ENCODE results near the gene KHK. TPM values are rescaled to one million over a fixed set of nuclear protein-coding genes. Genes with fewer than 3 reads are reported as not detected.
"Not testable (repeated sequence)": the region's sequence is repeated elsewhere in the genome, so short reads cannot be mapped to it uniquely, and the experiment has no call there.

Gene KHK
- total RNA-seq, 1 donor from 2014 or later = 0.85 TPM

DNA sequence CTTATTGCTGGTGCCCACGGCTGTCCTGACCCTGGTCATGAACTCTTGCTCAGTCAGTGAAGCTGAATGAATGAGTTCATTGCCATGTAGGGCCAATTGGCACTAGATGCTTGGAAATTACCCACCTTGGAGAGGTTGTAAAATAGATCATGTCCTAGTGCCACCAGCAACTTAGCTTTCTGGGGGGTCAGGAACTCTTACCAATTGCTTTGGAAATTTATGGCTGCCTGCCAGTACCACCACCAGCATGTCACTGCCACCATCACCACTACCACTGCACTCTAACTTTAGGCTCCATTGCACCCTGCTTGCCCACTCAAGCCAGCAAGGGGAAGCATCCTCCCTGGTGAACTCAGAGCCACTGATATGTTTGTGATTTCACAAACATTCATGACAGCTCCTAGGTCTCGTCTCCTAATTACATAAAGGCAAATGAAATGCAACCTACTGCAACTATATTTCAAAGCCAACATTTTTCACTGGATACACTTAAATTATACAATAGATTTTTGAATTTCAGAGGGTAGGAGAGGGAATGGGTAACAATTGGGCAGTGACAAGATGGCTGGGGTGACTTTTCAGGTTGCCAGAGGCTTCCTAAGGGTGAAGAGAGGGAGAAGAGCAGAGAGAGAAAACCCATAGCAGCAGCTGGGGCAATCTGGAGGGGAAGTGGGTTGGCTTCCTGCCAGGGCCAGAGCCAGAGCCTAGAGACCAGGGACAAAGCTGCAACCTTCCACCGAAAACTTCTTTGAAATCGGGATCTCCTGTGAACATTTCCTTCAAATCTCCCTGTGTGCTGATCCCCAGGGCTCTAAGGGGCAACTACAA, 11.6 kb upstream of the KHK start:
- no peak for DNase-seq (ENCODE audit: low spot score in 2 of 2)
- H3K27me3 ChIP-seq = no peaks in the 10 kb centered on the region
- intact Hi-C loops (cut with DNase I) = loop anchor here (5.0 to 10.0 kb wide), 2 partner anchors 43 to 310 kb away; partner anchors contain the start of genes SLC35F6 and TMEM214
- peaks cover 10 to 40% of the 10 kb centered on the region in 2 donors for H3K4me1 ChIP-seq
- H3K36me3 ChIP-seq = no peaks in the 10 kb centered on the region
- H3K4me3 ChIP-seq = no peak overlapping the region
- TF ChIP-seq, protein P1, sequence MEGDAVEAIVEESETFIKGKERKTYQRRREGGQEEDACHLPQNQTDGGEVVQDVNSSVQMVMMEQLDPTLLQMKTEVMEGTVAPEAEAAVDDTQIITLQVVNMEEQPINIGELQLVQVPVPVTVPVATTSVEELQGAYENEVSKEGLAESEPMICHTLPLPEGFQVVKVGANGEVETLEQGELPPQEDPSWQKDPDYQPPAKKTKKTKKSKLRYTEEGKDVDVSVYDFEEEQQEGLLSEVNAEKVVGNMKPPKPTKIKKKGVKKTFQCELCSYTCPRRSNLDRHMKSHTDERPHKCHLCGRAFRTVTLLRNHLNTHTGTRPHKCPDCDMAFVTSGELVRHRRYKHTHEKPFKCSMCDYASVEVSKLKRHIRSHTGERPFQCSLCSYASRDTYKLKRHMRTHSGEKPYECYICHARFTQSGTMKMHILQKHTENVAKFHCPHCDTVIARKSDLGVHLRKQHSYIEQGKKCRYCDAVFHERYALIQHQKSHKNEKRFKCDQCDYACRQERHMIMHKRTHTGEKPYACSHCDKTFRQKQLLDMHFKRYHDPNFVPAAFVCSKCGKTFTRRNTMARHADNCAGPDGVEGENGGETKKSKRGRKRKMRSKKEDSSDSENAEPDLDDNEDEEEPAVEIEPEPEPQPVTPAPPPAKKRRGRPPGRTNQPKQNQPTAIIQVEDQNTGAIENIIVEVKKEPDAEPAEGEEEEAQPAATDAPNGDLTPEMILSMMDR (IDR thresholded peaks at IDR 0.05) = no peak
- H3K27ac ChIP-seq = peak overlapping the region; percentile 89 to 97
- no peaks in the 10 kb centered on the region for H3K9me3 ChIP-seq

DNA sequence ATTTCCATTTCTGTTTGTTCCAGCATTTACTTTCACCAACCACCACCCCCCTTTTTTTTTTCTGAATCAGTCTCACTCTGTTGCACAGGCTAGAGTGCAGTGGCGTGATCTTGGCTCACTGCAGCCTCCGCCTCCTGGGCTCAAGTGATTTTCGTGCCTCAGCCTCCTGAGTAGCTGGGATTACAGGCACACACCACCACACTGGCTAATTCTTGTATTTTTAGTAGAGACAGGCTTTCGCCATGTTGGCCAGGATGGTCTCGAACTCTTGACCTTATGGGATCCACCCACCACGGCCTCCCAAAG, 11.1 kb upstream of the KHK start:
- Histone ChIP-seq H3K4me1 (peaks cover 7 to 39% of the 10 kb centered on the region in 2 donors), H3K27ac (peak overlapping the region; percentile 89 to 97)
- not testable (repeated sequence) for H3K36me3 ChIP-seq; H3K27me3 ChIP-seq; H3K4me3 ChIP-seq; H3K9me3 ChIP-seq; DNase-seq (ENCODE audit: low spot score in 2 of 2)
- intact Hi-C loops (cut with DNase I) = loop anchor here (10.0 kb wide), 1 partner anchor 311 kb away; the partner anchor contains the start of gene SLC35F6

DNA sequence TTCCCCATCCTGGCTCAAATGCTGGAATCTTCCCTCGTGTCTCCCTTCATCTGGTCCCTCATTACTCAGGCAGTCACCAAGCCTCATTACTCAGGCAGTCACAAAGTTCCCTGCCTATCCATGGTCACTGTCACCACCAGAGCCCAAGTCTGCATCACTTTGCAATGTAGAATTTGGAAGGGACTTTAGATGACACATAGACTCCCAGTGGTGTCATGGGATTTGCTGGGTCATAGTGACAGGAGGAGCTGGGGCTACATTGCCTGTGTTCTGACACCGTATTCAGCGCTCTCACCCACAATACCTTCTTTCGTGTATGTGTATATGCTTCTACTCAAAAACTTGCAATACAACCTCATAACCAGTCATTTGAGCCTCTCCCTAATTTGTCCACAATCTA, 10.2 kb upstream of the KHK start:
- H3K9me3 ChIP-seq = no peaks in the 10 kb centered on the region
- H3K27me3 ChIP-seq = no peaks in the 10 kb centered on the region
- TF ChIP-seq, protein P1 (IDR thresholded peaks at IDR 0.05) = no peak
- no peak for DNase-seq (ENCODE audit: low spot score in 2 of 2)
- intact Hi-C loops (cut with DNase I) = loop anchor here (10.0 kb wide), 1 partner anchor 312 kb away; the partner anchor contains the start of gene SLC35F6
- no peak overlapping the region for H3K4me3 ChIP-seq
- H3K36me3 ChIP-seq = no peaks in the 10 kb centered on the region
- peaks cover 10 to 44% of the 10 kb centered on the region in 2 donors for H3K4me1 ChIP-seq
- H3K27ac ChIP-seq = peak overlapping the region; percentile 89 to 97

DNA sequence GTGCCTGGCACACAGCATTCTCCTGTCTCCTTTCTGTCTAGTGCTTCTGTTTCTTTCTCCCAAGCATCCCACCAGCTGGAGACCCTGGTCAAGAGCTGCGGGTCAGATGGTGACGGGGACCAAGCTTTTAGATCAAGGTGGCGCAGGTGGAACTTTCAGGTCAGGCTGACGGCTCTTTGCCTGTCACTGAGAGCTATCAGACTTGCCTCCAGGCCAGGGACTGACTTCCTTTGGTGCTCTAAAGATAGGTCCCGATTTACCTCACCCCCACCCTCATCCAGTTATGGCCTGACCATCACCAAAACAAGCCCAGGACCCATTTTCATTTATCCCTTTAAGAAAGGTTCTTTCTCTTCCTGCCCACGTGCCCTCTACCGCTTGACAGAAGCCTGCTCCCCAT, 9.3 kb upstream of the KHK start:
- intact Hi-C loops (cut with DNase I) = loop anchor here (10.0 kb wide), 1 partner anchor 312 kb away; the partner anchor contains the start of gene SLC35F6
- peaks cover 2 to 5% of the 10 kb centered on the region in 2 donors for H3K36me3 ChIP-seq
- peaks cover 14 to 52% of the 10 kb centered on the region in 2 donors for H3K4me1 ChIP-seq
- peak overlapping the region; percentile 93 to 97 for H3K27ac ChIP-seq
- no peaks in the 10 kb centered on the region for H3K9me3 ChIP-seq
- no peaks in the 10 kb centered on the region for H3K27me3 ChIP-seq
- TF ChIP-seq, protein P1 (IDR thresholded peaks at IDR 0.05) = no peak
- no peak overlapping the region for H3K4me3 ChIP-seq
- no peak for DNase-seq (ENCODE audit: low spot score in 2 of 2)

DNA sequence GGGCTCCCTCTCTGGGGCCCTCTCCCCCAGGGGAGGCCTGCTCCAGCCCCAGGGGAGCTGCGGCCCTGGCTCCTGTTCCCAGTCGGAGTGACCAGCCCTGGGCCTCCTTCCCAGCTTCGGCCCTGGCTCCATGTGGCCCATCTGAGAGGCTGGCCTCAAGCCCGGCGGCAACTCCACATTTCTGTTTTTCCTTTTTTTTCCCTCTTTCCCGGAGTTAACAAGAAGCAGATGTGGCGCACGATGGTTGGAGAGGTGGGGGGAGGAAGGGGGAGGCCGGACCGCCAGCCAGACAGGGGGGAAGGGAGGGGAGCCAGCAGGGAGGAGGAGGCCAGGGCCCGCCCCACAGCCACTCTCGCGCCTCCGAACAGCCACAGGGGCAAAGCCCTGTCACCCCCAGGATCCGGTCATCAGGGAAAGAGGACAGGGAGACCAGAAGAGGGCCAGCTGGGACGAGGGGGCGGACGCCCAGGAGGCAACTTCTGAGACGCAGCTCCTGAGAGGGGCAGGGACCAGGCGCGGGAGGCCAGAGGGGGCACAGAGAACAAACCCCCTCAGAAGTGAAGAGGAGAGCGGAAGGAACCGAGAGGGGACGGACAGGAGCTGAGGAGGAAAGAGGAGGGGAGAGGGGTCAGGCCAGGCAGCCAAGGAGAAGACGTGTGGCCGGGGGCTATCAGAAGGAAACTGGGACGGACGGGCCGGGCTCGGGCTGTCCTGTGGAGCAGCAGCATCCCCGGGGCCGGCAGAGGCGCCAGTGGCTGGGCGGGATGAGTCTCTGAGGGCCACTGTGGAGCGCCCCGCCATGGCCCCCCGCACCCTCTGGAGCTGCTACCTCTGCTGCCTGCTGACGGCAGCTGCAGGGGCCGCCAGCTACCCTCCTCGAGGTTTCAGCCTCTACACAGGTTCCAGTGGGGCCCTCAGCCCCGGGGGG, 8.0 kb upstream of the KHK start, which contains the start of gene EMILIN1:
Gene EMILIN1 (plus strand): TSS at position 349 of the 928 bp plus-strand sequence. CDS start 451 bp downstream, at position 800.
- H3K4me1 ChIP-seq = peaks cover 14 to 41% of the 10 kb centered on the region in 2 donors

More for the DNA sequence above, 8.0 kb upstream of the KHK start, which contains the start of gene EMILIN1:
- no peaks in the 10 kb centered on the region for H3K9me3 ChIP-seq
- peak within 1 kb of the TSS; percentile 61 to 87 for H3K4me3 ChIP-seq
- H3K27me3 ChIP-seq = no peaks in the 10 kb centered on the region
- H3K36me3 ChIP-seq = peaks cover 11 to 18% of the 10 kb centered on the region in 2 donors
- DNase-seq (ENCODE audit: low spot score in 2 of 2) = peak; percentile 79 to 95
- TF ChIP-seq, protein P1 (IDR thresholded peaks at IDR 0.05) = no peak
- intact Hi-C loops (cut with DNase I) = loop anchor here (2.0 to 10.0 kb wide), 2 partner anchors 28 to 314 kb away; partner anchors contain the start of genes AGBL5 and SLC35F6
- peak within 1 kb of the TSS; percentile 93 to 97 for H3K27ac ChIP-seq
